Activated CD4-positive, alpha-beta T cell treated with anti-CD3 and anti-CD28 coated beads for 1 hour (primary cell): Measurements from ENCODE around the gene PNMT.
"Not testable (repeated sequence)": the region's sequence is repeated elsewhere in the genome, so short reads cannot be mapped to it uniquely, and the experiment has no call there.

Experiments
- DNase-seq: peaks from one replicate; pipeline ENCODE4 v3.0.0-alpha.2; 2020

Gene PNMT

GRCh38 chr17:39696731-39697130, 28.5 kb downstream of the PNMT start:
- no peak for DNase-seq

GRCh38 chr17:39697961-39698360, 29.7 kb downstream of the PNMT start:
- no peak for DNase-seq

GRCh38 chr17:39699157-39699817, 31.0 kb downstream of the PNMT start:
- not testable (repeated sequence) for DNase-seq

- DNase-seq = no peak
Observed at GRCh38 chr17:39699818-39700147, 31.5 kb downstream of the PNMT start, which contains the start of gene ERBB2. TSS of gene ERBB2 (plus strand) at chr17:39700064. CDS start at chr17:39700239, 175 bp downstream.

GRCh38 chr17:39700148-39700987, 32.1 kb downstream of the PNMT start:
- no peak for DNase-seq

GRCh38 chr17:39701012-39701783, 32.9 kb downstream of the PNMT start:
- no peak for DNase-seq

GRCh38 chr17:39701784-39702422, 33.6 kb downstream of the PNMT start:
- no peak for DNase-seq

GRCh38 chr17:39702901-39703893, 34.9 kb downstream of the PNMT start:
- no peak for DNase-seq

GRCh38 chr17:39703913-39704312, 35.7 kb downstream of the PNMT start:
- DNase-seq = no peak

- DNase-seq = no peak
Observed at GRCh38 chr17:39704821-39705551, 36.7 kb downstream of the PNMT start.

GRCh38 chr17:39705786-39706348, 37.6 kb downstream of the PNMT start:
- DNase-seq = no peak

GRCh38 chr17:39706383-39706782, 38.1 kb downstream of the PNMT start:
- no peak for DNase-seq

GRCh38 chr17:39706921-39707337, 38.7 kb downstream of the PNMT start:
- no peak for DNase-seq

GRCh38 chr17:39709319-39709997, 41.2 kb downstream of the PNMT start:
- DNase-seq = no peak

GRCh38 chr17:39709998-39710964, 42.0 kb downstream of the PNMT start:
- no peak for DNase-seq

GRCh38 chr17:39711071-39711470, 42.8 kb downstream of the PNMT start:
- not testable (repeated sequence) for DNase-seq

- DNase-seq = no peak
Observed at GRCh38 chr17:39711851-39712250, 43.6 kb downstream of the PNMT start.

GRCh38 chr17:39714234-39714633, 46.0 kb downstream of the PNMT start:
- no peak for DNase-seq
